GM19468 (cell line): Measurements from ENCODE around the gene CSNK1D.

Experiments
- ATAC-seq: cut with Tn5 transposase; IDR thresholded peaks from one replicate; pipeline ENCODE4 v1.9.1; 2021; ENCODE audit warnings: mild to moderate bottlenecking, moderate library complexity, moderate number of reproducible peaks; ENCODE audit not compliant: unreplicated experiment; ENCODE audit errors: extremely low read depth

CSNK1D gene

DNA sequence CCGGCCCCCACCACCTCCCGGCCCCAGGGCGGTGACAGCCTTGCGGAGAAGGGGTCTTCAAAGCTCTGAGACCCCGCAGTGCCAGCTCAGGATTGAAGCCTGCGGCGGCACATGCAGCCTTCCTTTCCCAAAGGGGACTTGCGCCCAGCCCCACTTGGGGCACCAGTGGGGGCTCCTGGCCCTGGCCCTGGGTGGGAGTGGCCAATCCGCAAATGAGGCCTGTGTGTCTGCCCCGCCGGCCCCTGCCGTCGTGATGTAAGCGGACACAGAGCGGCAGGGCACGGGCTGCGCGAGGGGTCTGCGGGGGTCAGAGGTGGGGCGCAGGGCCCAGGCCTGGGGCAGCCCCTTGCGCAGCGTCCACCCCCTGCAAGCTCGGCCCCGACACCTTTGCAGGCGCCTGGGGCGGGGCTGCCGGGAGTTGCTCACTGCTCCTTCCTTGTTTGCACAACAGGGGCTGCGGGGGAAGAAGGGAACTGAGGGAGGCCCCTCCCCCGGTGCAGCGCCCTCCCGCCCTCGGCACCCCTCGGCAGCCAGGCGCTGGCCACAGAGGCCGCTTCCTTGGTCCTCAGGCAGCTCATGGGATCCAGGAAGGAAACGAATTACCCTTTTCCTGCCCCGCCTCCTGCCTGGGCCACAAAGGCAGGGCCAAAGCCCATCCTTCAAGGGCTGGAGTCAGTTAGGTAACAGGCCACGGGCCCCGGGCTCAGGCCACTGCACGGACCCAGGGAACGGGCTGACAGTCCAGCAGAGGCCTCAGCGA lies 41.8 kb downstream of the CSNK1D start:
- no peak for ATAC-seq

DNA sequence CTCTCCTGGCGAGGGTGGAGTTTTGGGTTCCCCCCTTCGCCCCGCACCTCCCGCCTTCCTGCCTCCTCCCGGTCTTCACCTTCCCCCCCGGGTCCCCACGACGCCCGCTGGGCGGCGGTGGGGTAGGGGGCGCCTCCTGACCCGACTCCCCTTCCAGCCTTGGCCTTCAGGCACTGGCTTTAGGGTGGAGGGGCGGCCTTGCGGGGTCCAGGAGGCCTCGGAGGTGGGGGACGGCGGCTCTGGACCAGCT lies 42.3 kb downstream of the CSNK1D start:
- ATAC-seq: no peak

DNA sequence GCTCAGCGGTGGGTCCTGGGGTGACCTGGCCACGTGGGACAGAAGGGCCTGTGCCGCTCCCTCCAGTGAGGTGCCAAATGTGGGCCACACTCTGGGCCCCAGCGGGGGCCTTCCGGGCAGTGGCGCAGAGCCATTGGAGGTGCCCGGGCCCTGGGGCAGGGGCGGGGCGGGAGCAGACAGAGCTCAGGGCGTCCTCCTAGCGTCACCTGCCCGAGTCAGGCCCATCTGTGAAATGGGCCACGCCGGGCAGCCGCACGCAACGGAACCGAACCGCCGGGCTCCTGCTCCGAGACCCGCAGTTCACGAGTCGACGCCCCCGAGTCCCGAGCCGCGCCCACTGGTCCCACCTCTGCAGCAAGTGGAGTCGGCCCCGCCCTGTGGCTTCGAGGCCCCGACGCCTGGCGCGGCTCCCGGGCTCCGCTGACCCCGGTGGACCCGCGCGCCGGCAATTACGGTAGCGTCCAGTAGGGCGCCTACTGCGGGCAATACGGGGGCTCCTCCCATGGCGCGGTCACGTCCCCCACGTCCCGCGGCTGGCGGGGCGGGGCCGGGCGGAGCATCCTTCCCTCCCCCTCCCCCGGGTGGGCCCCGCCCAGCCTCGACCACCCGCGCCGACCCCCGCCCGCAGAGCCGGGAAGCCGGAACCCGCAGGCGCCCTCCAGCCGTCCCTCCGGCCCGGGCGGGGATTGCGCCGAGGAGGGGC lies 42.7 kb downstream of the CSNK1D start:
- no peak for ATAC-seq

DNA sequence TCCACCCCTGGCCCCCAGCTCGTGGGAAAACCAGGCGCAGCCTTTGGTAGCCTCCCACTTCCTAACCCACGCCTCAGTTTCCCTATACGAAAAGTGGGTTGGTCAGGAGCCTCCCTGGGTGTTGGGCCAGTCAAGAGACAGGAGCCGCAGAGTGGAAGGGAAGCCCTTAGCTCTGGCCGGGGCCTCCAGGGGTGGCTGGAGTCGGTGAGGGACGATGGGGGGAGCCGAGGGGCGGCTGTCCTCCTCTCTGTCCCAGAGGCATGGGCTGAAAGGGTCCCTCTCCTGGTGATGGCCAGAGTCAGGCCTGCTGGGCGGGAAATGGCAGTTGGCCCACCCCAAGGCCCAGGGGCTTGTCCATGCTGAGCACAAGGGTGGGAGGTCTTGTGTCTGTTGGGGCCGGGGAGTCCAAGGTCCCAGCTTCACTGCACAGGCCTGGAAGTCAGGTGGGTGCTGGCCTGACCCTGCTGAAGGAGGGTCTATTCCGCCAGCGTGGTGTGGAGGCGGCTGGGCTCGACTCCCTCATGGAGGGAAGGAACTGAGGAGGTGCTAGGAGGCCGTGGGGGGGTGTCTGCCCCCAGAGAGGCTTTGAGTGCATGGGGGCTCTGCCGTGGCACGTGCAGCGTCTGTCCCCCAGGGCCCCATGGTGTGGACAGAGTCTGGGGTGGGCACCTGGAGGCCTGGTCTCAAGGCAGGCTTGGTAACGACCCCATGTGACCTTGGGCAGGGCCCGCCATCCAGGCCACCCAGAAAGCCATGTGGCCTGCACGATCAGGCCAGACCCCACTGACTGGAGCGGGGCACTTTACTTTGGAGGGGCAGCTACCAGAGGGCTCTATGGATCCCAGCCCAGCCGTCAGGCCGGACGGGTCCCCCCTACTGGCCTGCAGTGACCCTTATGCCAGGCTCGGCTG lies 43.5 kb downstream of the CSNK1D start:
- ATAC-seq: no peak

- ATAC-seq: no peak
Measured at GRCh38 chr17:82228842-82229697, 44.4 kb downstream of the CSNK1D start, which contains the start of gene SLC16A3. Gene SLC16A3 (plus strand): TSS chr17:82229042. CDS start chr17:82236009, 6,967 bp downstream.

GRCh38 chr17:82228278-82228841 lies 45.1 kb downstream of the CSNK1D start:
- ATAC-seq: no peak

DNA sequence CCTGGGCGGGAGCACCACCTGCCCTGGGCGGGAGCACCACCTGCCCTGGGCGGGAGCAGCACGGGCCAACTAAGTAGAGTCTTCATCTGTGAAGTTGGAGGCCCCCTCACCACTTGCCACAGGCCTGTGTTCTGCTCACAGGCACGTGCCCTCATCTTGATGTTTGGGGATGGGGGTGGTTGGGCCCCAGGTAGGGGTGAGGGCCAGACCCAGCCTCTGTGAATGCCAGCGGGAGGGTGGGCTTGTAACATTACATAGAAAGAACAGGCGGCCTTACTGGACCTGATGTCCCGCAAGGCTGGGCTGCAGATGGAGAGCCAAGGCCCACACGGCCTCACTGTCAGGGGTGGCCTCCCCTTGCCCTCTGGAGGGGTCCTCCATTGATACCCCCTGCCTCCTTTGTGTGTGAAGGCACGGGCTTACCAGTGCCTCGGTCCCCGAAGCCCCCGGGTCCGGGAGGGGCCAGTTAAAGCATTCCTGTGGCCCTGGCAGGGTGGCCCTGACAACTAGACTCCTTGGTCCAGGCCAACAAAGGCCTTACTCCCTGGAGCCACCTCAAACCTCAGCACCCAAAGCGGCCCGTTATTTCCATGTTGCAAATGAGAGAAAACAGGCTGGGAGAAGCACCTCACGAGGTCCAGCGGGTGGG lies 45.7 kb downstream of the CSNK1D start:
- ATAC-seq: no peak

DNA sequence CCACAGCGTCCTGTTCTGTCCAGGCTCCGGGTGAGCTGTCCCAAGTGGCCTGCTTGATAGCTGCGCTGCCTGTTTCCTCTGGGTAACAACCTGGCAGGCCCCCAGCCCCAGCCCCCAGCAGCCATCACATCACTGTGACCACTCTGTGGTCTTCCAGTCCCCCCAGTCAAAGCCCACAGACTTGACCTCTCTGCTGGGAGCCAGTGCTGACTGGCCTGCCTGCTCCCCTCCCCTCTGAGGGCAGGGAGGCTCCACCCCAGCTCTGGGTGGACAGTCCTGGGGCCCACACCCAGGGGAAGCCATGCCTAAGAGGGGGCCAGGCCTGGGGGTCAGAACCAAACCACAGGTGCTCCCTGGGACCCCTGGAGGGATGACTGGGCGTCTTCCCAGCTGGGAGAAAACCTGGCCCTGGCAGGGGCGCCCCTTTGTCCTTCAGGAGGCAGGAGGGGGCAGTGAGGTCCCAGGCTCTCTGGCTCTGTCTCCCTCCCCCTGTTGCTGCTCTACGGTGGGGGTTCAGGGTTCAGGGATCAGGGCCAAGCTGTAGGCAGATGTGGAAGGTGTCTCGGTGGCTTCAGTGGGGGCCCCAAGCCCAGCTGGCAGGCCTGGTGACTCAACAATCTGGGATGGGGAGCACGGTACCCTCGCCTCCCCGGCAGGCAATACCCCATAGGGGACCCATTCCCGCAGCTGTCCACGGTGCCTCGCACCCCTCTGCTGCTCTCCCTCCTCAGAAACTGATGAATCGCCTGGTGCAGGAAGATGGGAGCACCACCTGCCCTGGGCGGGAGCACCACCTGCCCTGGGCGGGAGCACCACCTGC lies 46.5 kb downstream of the CSNK1D start:
- no peak for ATAC-seq

- no peak for ATAC-seq
Measured at GRCh38 chr17:82226146-82226808, 47.2 kb downstream of the CSNK1D start.

GRCh38 chr17:82225368-82226029 lies 48.0 kb downstream of the CSNK1D start:
- ATAC-seq: no peak

GRCh38 chr17:82224666-82225065 lies 48.8 kb downstream of the CSNK1D start:
- ATAC-seq: no peak

GRCh38 chr17:82223517-82223916 lies 50.0 kb downstream of the CSNK1D start:
- ATAC-seq: no peak

DNA sequence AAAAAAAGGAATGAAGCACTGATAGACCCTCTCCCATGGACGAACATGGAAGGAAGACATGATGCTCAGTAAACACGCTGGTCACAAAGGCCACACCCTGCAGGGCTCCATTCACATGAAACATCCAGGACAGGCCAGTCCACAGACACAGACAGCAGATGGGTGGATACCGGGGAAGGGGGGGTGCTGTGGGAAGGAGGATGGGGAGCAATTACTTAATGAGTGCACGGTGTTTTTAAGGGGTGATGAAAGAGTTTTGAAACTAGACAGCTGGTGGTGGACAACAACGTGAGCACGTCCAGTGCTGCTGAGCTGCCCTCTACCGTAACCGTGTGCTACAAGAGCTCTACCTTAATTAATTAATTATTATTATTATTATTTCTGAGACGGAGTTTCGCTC lies 50.7 kb downstream of the CSNK1D start:
- ATAC-seq: no peak

GRCh38 chr17:82221341-82221902 lies 52.1 kb downstream of the CSNK1D start:
- ATAC-seq: no peak

GRCh38 chr17:82219753-82220709 lies 53.5 kb downstream of the CSNK1D start:
- ATAC-seq: no peak

GRCh38 chr17:82219083-82219482 lies 54.4 kb downstream of the CSNK1D start:
- no peak for ATAC-seq
